Fibroblast of peridontal ligament (primary cell): ENCODE data around the gene SNRPD1.
"Not testable (repeated sequence)": the region's sequence is repeated elsewhere in the genome, so short reads cannot be mapped to it uniquely, and the experiment has no call there.

Experiments used
- DNase-seq: peaks from one replicate; pipeline ENCODE4 v3.0.0-alpha.2; 2010; ENCODE audit errors: extremely low read depth

The SNRPD1 gene

DNA sequence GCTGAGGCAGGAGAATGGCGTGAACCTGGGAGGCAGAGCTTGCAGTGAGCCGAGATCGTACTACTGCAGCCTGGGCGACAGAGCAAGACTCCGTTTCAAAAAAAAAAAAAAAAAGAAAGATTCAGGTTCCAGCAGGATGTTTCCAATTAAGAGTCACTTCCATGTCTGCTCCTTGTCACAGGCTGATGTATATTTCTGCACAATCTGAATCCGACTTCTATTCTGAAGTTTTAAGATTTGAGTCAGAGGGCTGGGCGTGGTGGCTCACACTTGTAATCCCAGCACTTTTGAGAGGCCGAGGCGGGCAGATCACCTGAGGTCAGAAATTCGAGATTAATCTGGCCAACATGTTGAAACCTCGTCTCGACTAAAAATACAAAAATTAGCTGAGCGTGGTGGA, 24.7 kb downstream of the SNRPD1 start:
- no peak for DNase-seq

DNA sequence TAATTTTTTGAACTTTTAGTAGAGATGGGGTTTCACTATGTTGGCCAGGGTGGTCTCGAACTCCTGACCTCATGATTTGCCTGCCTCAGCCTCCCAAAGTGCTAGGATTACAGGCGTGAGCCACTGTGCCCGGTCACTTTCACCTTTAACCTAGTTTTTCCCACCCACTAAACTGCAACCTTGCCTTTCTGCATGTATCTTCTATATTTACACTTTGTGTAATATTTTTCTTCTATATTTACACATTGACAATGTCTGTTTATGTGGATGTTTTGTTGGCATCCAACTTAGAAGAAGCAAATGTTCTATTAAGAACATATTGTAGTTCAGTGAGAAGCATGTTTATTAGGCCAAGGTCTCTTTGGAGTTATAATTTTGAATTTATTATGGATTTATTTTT, 26.7 kb downstream of the SNRPD1 start:
- no peak for DNase-seq

DNA sequence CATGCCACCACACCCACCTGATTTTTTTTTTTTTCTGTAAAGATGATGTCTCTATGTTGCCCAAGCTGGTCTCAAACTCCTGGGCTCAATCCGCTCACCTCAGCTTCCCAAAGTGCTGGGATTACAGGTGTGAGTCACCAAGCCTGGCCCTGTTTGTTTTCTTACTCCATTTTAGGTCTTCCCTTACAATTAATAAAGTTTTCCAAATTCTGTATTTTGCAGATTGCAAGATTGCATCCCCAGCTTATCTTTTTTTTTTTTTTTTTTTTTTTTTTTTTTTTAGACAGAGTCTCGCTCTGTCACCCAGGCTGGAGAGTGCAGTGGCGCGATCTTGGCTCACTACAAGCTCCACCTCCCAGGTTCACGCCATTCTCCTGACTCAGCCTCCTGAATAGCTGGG, 28.3 kb downstream of the SNRPD1 start:
- DNase-seq, result not testable (repeated sequence)

DNA sequence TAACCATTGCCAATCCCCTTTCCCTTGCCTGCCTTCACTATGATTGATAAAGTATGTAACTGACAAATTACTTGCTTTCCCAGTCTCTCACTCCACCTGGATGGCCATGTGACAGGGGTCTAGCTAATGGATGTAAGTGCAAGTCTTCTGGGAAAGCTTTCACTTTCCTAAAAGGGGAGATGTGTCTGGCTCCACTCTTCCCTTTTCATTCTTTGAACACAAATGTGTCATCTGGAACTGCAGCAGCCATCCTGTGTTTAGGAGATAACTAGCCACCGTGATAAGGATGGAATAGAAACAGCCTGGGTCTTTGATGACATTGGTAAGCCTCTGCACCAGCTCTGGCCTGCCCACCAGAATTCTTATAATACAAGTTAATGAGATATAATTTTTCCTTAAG, 38.2 kb downstream of the SNRPD1 start:
- no peak for DNase-seq

DNA sequence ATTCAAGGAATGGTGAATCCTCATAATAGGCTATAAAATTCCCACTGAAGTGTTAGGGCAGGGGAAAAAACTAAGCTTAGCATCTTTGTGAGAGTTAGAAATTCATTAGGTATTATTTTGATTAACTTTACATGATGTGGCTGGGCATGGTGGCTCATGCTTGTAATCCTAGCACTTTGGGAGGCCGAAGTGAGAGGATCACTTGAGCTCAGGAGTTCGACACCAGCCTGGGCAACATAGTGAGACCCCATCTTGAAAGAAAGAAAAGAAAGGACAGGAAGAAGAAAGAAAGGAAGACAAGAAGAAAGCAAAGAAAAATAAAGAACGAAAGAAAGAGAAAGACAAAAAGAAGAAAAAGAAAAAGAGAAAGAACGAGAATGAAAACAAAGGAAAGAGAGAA, 40.0 kb downstream of the SNRPD1 start:
- DNase-seq, result no peak

DNA sequence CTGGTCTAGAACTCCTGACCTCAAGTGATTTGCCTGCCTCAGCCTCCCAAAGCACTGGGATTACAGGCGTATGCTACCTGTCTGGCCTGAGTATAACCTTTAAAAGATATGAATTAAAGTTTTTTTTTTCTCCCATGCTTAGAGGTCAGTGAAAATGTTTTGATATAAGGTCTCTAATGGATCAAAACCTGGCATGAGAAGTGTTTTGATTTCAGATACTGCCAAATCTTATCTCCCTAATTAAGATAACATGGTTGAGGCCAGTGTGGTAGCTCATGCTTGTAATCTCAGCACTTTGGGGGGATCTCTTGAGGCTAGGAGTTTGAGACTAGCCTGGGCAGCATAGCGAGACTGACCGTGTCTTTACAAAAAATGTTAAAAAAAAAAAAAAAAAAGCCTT, 41.2 kb downstream of the SNRPD1 start:
- DNase-seq, result no peak

DNA sequence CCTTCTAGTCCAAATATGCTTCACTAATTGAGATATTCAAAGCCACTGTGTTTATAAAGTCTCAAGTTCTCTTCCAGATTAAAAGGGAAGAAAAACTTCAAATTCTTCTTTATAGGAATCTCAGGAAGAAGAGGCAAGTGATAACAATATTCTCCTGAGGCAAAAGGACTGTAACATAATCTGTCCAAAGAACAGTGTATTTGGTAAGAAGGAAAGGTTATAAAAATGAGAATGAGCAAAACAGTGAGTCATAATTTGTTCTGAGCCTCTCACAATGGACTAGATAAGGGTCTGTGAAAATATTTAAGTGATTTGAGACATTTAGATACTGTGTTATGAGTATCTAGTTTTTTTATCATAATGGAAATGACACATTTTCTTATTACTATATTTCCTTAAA, 44.3 kb downstream of the SNRPD1 start:
- DNase-seq, result peak; percentile 17

DNA sequence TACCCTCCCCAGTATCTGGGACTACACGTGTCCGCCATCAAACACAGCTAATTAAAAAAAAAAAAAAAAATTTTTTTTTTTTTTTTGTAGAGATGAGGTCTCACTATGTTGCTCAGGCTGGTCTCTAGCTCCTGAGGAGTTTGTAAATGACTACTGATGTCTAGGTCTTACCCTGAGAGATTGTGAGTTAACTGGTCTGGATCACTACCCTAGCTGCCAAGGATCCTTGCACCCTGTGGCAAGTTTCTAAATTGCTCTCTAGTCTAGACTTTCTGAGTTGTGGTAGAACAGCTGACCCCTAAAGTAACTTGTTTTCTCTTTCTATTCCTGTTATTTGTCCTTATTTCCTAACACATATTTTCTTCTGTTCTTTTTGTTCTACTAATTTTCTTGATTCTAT, 48.0 kb downstream of the SNRPD1 start:
- DNase-seq, result no peak

DNA sequence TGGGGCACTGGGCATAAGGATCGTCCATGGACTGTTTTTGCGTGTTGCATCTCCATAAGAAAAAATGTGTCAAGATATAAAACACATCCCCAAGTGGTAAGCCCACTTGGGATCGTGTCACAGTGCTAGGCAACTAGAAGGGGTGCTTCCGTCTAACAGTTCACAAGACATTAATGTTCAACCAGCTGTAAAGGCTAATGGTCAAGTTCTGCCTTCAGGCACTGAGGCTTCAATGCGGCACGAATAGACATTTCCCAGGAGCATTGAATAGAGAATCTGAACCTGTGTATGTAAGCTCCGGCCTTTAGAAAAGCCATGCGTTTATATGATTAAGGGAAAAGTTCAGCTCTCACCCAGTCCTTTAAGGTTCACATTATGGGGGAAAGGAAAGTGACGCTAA, 50.5 kb downstream of the SNRPD1 start:
- no peak for DNase-seq

DNA sequence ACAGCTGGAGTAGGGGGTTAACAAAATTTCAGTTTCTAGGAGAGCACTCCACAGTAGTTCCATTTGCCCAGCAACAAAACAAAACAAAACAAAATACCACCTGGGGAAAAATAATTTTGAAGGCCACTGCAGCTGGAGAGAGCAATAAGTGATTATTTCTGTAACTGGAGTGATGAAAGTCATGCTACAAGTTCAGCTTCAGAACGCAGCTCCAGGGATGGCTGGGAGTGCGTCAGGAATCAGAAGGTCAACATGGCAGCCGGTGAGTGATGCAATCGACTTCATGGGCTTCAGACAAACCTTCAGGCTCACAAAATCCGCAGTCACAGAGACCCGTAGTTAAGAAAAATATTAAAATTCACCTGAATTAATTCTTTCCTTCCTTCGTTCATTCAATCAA, 51.5 kb downstream of the SNRPD1 start:
- no peak for DNase-seq

DNA sequence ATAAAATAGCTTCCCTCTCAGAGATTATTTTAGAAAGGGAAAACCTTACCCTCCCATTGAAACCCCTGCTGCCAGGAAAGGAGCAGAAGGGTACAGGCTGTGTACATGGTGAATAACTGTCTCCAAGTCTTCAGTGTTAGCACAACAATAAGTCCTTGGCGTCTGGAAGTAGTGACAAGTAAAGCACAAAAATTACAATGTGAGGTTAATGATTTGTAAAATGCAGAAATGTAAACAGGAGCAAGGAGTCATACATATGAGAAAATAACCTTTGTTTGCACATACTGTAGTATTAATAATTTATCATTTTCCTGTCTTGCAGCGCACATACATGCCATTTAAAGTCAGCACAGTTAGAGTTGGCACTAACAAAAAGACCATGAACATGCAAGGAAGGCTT, 52.0 kb downstream of the SNRPD1 start:
- DNase-seq, result no peak

DNA sequence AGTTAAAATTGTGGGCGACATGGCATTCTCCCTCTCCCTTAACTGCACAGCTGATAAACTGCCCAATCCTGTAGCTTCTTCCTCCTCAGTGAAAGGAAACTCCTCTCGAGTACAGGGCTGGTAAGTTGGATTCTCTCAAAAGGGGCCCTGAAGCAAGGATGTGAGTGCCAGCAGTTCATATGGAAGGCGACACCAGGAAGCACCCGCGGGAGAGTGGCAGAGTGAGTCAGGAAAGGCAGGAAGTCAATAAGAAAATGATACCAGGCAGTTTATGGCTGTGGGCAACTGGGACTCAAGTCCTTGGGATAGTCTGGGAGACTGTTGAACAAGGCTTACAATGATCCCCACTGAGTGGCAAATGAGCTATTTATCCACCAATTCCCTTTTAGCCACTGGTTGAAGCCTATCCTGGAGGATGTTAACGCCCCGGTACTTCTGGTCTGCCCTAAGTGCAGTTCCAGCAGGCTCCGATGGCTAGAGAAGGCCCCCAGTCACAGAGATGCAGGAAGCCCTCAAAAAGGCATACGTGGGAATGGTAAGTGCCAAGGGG, 57.7 kb downstream of the SNRPD1 start:
- DNase-seq, result peak; percentile 16

DNA sequence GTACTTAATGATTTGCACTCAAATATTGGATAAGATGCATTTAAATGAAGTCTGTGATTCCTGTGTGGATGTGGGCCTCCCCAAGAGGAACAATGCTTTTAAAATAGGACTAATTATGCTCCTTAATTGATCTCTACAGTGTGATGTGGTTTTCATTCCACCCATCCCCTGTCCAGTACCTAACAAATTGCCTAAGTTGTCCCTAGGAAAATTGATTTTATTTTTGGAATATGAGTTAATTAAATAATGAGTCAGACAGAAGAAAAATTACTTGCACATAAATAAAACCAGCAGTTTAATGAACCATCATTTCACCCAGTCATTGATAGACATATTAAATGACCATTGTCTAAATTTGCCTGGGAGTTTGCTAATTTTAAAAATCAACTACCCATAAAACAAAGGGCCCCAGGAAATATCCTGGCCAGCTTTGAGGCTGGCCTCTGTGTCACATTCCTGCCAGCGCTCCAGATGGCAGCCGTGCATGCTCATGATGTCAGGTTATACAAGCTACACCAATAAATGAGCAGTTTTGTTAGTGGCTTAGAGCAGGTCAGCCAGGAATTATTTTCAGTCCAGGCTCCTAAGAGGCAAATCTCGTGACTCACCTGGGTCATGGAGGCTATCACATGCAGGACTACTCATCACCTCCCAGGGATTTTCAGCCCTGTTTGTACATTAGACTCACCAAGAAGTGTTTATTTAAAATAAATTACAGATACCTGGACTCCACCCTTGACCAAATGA, 60.6 kb downstream of the SNRPD1 start:
- DNase-seq, result peak; percentile 3

DNA sequence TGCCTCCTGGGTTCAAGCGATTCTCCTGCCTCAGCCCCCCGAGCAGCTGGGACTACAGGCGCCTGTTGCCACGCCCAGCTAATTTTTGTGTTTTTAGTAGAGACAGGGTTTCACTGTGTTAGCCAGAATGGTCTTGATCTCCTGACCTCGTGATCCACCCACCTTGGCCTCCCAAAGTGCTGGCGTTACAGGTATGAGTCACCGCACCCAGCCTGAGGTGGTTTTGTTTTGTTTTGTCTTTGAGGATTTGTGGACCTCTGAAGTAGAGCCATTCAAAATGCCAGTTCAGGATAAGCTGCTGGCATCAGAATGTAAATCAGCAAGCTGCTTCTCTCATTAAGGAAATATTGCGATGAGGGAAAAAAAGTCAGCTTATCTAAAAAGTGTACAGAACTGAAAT, 63.2 kb downstream of the SNRPD1 start:
- not testable (repeated sequence) for DNase-seq

DNA sequence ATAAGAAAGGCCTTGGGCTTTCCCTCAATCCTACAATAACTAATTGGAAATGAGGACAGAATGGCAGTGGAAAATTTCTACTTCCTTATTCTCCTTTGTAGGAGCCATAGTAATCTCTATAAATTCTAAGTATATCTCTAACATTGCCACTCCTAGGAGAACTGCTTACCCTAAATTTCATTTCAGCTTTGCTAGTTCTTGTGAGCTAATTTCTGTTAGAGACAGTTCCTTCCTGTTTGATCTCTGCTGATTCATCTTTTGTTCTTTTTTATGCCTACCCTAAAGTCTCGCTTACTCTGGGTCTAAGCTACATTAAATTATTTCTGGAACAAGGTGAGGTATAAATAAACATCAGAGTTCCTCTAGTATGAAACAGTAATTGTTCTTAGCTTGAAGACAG, 66.7 kb downstream of the SNRPD1 start:
- DNase-seq, result no peak

DNA sequence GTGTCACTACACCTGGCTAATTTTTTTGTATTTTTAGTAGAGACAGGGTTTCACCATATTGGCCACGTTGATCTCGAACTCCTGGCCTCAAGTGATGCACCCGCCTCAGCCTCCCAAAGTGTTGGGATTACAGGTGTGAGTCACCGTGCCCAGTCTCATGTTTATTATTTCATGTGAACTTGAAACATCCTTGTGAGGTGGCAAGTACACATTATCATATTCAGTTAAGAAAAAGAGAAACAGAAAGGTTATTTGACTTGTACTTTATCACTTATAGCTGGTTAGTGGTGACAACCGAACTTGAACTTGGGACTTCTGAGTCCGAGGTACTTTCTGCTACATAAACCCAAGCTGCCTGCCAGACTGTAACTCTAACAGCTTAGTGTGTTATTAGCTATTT, 68.0 kb downstream of the SNRPD1 start:
- DNase-seq, result no peak

DNA sequence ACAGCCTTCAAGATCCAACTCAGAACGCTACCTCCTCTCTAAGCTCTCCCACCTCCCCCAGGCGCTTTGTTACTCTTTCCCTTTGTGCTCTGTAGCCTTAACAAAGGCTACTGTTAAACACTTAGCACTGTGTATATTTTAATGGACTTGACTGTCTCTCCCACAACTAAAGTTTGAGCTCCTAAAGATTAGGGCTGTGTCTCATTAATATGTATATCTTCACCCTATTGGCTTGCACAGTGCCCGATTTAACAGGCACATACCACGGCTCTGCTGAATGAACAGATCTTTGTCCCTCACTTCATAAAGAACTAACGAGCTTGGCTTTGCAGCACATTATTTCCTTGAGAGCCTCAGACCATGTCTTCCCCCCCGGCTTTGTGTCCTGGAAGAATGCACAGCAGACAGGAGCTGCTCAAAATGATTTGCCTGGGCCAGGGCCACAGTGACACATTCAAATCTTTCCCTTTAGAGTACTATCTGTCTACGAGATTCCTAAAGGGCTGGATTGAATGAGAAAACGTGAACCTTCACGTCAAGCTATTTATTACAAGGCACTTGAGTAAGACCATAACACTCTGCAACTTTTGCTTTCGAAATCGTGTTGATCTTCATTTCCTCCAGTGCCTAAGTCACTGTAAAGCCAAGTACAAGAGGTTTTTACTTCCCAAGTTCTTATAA, 70.4 kb downstream of the SNRPD1 start:
- DNase-seq, result peak; percentile 83
